ENCODE results near the gene HOXA13. TPM values are rescaled to one million over a fixed set of nuclear protein-coding genes. Genes with fewer than 3 reads are reported as not detected.
A peak's percentile ranks its signal among the peaks of the same experiment; 100 is the strongest.

HOXA13 gene
- total and polyA plus RNA-seq, 2 donors (not counting 1 experiment from before 2014, with no cell fraction given): not detected

GRCh38 chr7:27188386-27189294, 11.3 kb downstream of the HOXA13 start:
- WGBS (ENCODE audit: insufficient coverage): 5% methylated on average over 47 of the region's 49 CpGs
- peak; percentile 59 for DNase-seq
- H3K27me3 ChIP-seq (replicated peaks in 1 of 4; ENCODE audit: control extremely low read depth in 1 of 4, control insufficient read depth in 3 of 4, insufficient read depth in 4 of 4, low read length in 3 of 4): peaks cover 0 to 97% (median 81%) of the 10 kb centered on the region in 4 experiments
- CTCF ChIA-PET: interaction anchor here (0.6 to 5.9 kb wide), 3 partner anchors 7 to 27 kb away, joined by 3 to 28 read pairs (median 19); no protein-coding TSS in a partner anchor
- Mint-ChIP-seq H3K27ac (no peak overlapping the region), H3K27me3 (peaks cover 84% of the 10 kb centered on the region), H3K9me3 (ENCODE audit: insufficient read depth) (no peaks in the 10 kb centered on the region), H3K4me1 (peaks cover 52% of the 10 kb centered on the region), H3K4me3 (peak overlapping the region; percentile 53)
- no peak overlapping the region for H3K27ac ChIP-seq (ENCODE audit: low read length in 2 of 2)
- H3K4me2 ChIP-seq (replicated peaks; ENCODE audit: low read depth, low read length, poor library complexity, severe bottlenecking): peak overlapping the region; percentile 56
- H3K36me3 ChIP-seq (replicated peaks in 1 of 2; ENCODE audit: control extremely low read depth in 1 of 2, control insufficient read depth in 1 of 2, extremely low read depth in 1 of 2, insufficient read depth in 2 of 2, low read length in 1 of 2): no peaks in the 10 kb centered on the region
- TF ChIP-seq, protein P1, sequence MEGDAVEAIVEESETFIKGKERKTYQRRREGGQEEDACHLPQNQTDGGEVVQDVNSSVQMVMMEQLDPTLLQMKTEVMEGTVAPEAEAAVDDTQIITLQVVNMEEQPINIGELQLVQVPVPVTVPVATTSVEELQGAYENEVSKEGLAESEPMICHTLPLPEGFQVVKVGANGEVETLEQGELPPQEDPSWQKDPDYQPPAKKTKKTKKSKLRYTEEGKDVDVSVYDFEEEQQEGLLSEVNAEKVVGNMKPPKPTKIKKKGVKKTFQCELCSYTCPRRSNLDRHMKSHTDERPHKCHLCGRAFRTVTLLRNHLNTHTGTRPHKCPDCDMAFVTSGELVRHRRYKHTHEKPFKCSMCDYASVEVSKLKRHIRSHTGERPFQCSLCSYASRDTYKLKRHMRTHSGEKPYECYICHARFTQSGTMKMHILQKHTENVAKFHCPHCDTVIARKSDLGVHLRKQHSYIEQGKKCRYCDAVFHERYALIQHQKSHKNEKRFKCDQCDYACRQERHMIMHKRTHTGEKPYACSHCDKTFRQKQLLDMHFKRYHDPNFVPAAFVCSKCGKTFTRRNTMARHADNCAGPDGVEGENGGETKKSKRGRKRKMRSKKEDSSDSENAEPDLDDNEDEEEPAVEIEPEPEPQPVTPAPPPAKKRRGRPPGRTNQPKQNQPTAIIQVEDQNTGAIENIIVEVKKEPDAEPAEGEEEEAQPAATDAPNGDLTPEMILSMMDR (IDR thresholded peaks at IDR 0.05): no peak
- no peak for TF ChIP-seq EZH2 (IDR thresholded peaks at IDR 0.05; ENCODE audit: borderline replicate concordance, insufficient read depth, low read depth, low read length, poor library complexity, severe bottlenecking)
- peaks cover 61 to 81% of the 10 kb centered on the region in 2 donors for H3K4me1 ChIP-seq (ENCODE audit: control insufficient read depth in 2 of 2, insufficient read depth in 2 of 2, low read length in 2 of 2)
- intact Hi-C loops (cut with micrococcal nuclease): loop anchor here (5.0 kb wide), 1 partner anchor 36 kb away; the partner anchor contains the start of gene HOXA3
- POLR2A ChIA-PET: no interaction called here
- H3K4me3 ChIP-seq (ENCODE audit: control extremely low read depth in 1 of 5, extremely low read depth in 1 of 5, insufficient read depth in 1 of 5, low read depth in 2 of 5, low read length in 4 of 5): peak overlapping the region in 3 of 5 experiments; percentile 13 to 20 (median 19)
- no peaks in the 10 kb centered on the region for H3K79me2 ChIP-seq (ENCODE audit: control insufficient read depth, insufficient read depth, low read length)
- peak overlapping the region; percentile 1 for H2AFZ ChIP-seq (ENCODE audit: insufficient read depth, low read depth, low read length, poor library complexity, severe bottlenecking)
- H3K9ac ChIP-seq (ENCODE audit: low read length): no peak overlapping the region
- H3K9me3 ChIP-seq (ENCODE audit: control extremely low read depth in 1 of 3, control insufficient read depth in 2 of 3, insufficient read depth in 1 of 3, low read length in 2 of 3): peaks cover 0 to 80% (median 9%) of the 10 kb centered on the region in 3 donors
- ATAC-seq (ENCODE audit: low read depth): no peak
- H4K20me1 ChIP-seq (ENCODE audit: control insufficient read depth, insufficient read depth, low read length, poor library complexity, severe bottlenecking): no peaks in the 10 kb centered on the region
